BJ (cell line): ENCODE results near the gene SOCS7. TPM values are rescaled to one million over a fixed set of nuclear protein-coding genes. Genes with fewer than 3 reads are reported as not detected.

Source experiments
- CTCF ChIA-PET: fragments of 350-600 bp; formaldehyde crosslinking; extraction: SDS; loops from one replicate; lab custom pipeline; 2021; ENCODE audit warnings: antibody characterized with exemption, inconsistent platforms; lab: Yijun Ruan, JAX
- POLR2A ChIA-PET: fragments of 300-600 bp; sonication (Branson Sonifier 250); formaldehyde crosslinking; extraction: SDS; loops from one replicate; lab custom pipeline; 2021; ENCODE audit warnings: antibody characterized with exemption; lab: Charles Lee
- DNase-seq: peaks from one replicate; pipeline ENCODE4 v3.0.0-alpha.2; 2011; ENCODE audit warnings: low read depth
- H3K27me3 ChIP-seq: 2 replicates; pipeline ENCODE4 v1.6.0; 2011; ENCODE audit warnings: low read length; ENCODE audit not compliant: control insufficient read depth, insufficient read depth
- H3K36me3 ChIP-seq: 2 replicates; pipeline ENCODE4 v1.5.1; 2011; ENCODE audit warnings: low read length; ENCODE audit not compliant: control insufficient read depth, insufficient read depth
- H3K4me3 ChIP-seq: 2 replicates; pipeline ENCODE4 v1.5.1; 2011; ENCODE audit warnings: low read depth, mild to moderate bottlenecking, control low read depth, low read length
- CTCF ChIP-seq: IDR thresholded peaks from 2 replicates; pipeline ENCODE4 v1.5.1; 2011; ENCODE audit warnings: low read depth, mild to moderate bottlenecking, control low read depth, inconsistent platforms, low read length, moderate library complexity; ENCODE audit not compliant: insufficient read depth
- polyA plus RNA-seq: library from polyadenylated mRNA; depleted of rRNA; stranded (reverse); fragments of >200 nt; gene quantifications from 2 replicates; pipeline ENCODE4 v1.2.3, GENCODE V29; 2011

Gene SOCS7
- polyA plus RNA-seq, 1 experiment, result 9.2 TPM

DNA sequence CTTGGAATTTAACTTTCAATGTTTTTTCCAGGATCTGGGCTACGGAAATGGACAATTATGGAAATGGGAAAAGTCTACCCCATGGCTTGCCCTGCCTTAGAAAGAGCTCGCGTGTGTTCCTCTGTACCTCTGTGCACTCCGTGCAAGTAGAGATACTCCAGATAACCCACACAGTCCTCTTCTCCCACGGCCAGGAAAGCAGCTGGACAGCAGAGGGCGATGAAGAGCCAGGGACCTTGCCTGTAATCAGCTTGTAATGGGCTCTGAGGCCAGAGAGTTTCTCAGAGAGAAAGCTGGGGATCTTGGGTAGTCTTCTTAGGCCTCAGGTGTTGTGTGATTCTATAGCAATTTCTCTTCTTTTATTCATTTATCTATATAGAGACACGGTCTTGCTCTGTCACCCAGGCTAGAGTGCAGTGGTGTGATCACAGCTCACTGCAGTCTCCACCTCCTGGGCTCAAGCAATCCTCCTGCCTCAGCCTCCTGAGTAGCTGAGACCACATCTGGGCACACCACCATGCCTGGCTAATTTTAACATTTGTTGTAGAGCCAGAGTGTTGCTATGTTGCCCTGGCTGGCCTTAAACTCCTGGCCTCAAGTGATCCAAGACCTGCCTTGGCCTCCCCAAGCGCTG, 2.4 kb upstream of the SOCS7 start:
- Histone ChIP-seq H3K4me3 (no peak overlapping the region), H3K27me3 (peaks cover 6% of the 10 kb centered on the region), H3K36me3 (no peaks in the 10 kb centered on the region)
- ChIA-PET POLR2A (no interaction called here), CTCF (interaction anchor here (0.7 to 13.8 kb wide), 32 partner anchors 9 to 326 kb away, joined by 3 to 318 read pairs (median 7); partner anchors contain the start of genes ARHGAP23 and EPOP)
- no peak for DNase-seq
- peak; percentile 98 for TF ChIP-seq CTCF

GRCh38 chr17:38350035-38350434, 1.6 kb upstream of the SOCS7 start:
- CTCF ChIA-PET, result interaction anchor here (0.8 to 13.8 kb wide), 16 partner anchors 9 to 325 kb away, joined by 3 to 318 read pairs (median 7); partner anchors contain the start of gene EPOP
- POLR2A ChIA-PET, result no interaction called here
- no peak for TF ChIP-seq CTCF
- Histone ChIP-seq H3K27me3 (peaks cover 3% of the 10 kb centered on the region; the same call in 1 of the 2 replicates), H3K4me3 (no peak overlapping the region), H3K36me3 (no peaks in the 10 kb centered on the region)
- DNase-seq, result no peak

GRCh38 chr17:38352245-38353085, 821 bp downstream of the SOCS7 start:
- POLR2A ChIA-PET, result interaction anchor here (0.5 to 0.6 kb wide), 3 partner anchors 65 to 390 kb away, joined by 3 to 11 read pairs (median 3); no protein-coding TSS in a partner anchor
- TF ChIP-seq CTCF, result no peak
- H3K27me3 ChIP-seq, result no peaks in the 10 kb centered on the region
- CTCF ChIA-PET, result interaction anchor here (0.6 to 13.8 kb wide), 8 partner anchors 13 to 104 kb away, joined by 3 to 318 read pairs (median 3); no protein-coding TSS in a partner anchor
- DNase-seq, result no peak
- H3K36me3 ChIP-seq, result no peaks in the 10 kb centered on the region
- peak overlapping the region; percentile 83 for H3K4me3 ChIP-seq

DNA sequence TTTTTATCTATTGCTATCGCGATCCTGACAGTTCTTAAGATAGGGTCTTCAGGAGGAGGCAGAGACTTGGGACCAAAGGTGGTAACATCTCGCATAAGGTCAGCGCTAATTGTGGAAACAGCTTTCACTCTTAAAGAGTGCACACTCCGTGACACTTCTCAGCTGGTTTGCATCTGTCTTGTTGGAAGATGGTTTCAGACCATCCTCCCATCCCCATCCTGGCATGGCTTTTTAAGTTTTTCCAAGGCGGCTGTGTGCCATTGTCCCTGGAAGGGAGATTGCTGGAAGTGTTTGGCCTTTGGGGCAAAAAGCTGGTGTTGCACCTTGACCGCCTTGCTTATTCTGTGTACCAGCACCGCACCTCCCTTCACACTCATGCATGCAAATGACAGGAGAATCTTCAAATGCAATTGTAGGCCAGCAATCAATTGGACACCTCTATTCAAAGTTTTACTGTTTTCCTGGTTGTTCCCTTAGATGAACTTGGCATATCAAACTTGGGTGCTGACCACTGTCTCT, 1.5 kb downstream of the SOCS7 start:
- Histone ChIP-seq H3K36me3 (no peaks in the 10 kb centered on the region), H3K4me3 (peak overlapping the region; percentile 83), H3K27me3 (no peaks in the 10 kb centered on the region)
- ChIA-PET CTCF (interaction anchor here (0.8 to 13.8 kb wide), 6 partner anchors 9 to 103 kb away, joined by 3 to 318 read pairs (median 3); no protein-coding TSS in a partner anchor), POLR2A (interaction anchor here (0.5 kb wide), 1 partner anchor 390 kb away, joined by 11 read pairs; no protein-coding TSS in a partner anchor)
- DNase-seq, result no peak
- no peak for TF ChIP-seq CTCF
